PC-3 (cell line): ENCODE results near the gene TSPYL4. TPM values are rescaled to one million over a fixed set of nuclear protein-coding genes. Genes with fewer than 3 reads are reported as not detected.

Source experiments
- ATAC-seq: fragments of 200-7000 bp; cut with Tn5 transposase; 2 replicates; pipeline ENCODE4 v1.9.1; 2020; ENCODE audit warnings: mild to moderate bottlenecking, moderate library complexity
- BruUV-seq: library from RNA; stranded (reverse); fragments of 400-500 nt; replicated peaks from 2 replicates; lab custom pipeline; 2021; lab: Mats Ljungman, UMichigan
- CTCF ChIA-PET: fragments of 300-600 bp; sonication (Branson Sonifier 250); formaldehyde crosslinking; loops from one replicate; lab custom pipeline; 2022; ENCODE audit warnings: antibody characterized with exemption; lab: Charles Lee
- POLR2A ChIA-PET: fragments of 300-600 bp; sonication (Branson Sonifier 250); formaldehyde crosslinking; loops from one replicate; lab custom pipeline; 2022; ENCODE audit warnings: antibody characterized with exemption; ENCODE audit not compliant: unreplicated experiment; lab: Charles Lee
- DNase-seq: peaks from one replicate; pipeline ENCODE4 v3.0.0-alpha.2; 2015
- H2AFZ ChIP-seq: fragments of 300-600 bp; sonication (generic); 2 replicates; pipeline ENCODE4 v1.6.0; 2016; ENCODE audit warnings: antibody characterized with exemption, low read length
- H3F3A ChIP-seq: fragments of 300-600 bp; sonication (generic); one replicate; pipeline ENCODE4 v1.6.0; 2017; ENCODE audit warnings: antibody characterized with exemption, low read length, control low read depth, mild to moderate bottlenecking; ENCODE audit not compliant: unreplicated experiment
- H3K27ac ChIP-seq: fragments of 300-600 bp; sonication (generic); 2 replicates; pipeline ENCODE4 v1.5.1; 2016; ENCODE audit warnings: mild to moderate bottlenecking, low read length
- H3K27me3 ChIP-seq: fragments of 300-600 bp; sonication (generic); 2 replicates; pipeline ENCODE4 v1.6.1; 2016; ENCODE audit warnings: low read length, mixed read lengths
- H3K36me3 ChIP-seq: fragments of 300-600 bp; sonication (generic); 2 replicates; pipeline ENCODE4 v1.6.1; 2016; ENCODE audit warnings: low read depth, mixed run types, low read length, mixed read lengths
- H3K4me1 ChIP-seq: fragments of 300-600 bp; sonication (generic); 2 replicates; pipeline ENCODE4 v1.5.1; 2016; ENCODE audit warnings: low read length; ENCODE audit not compliant: insufficient read depth
- H3K4me2 ChIP-seq: fragments of 300-600 bp; sonication (generic); 2 replicates; pipeline ENCODE4 v1.6.0; 2016; ENCODE audit warnings: low read length
- H3K4me3 ChIP-seq: fragments of 300-600 bp; sonication (generic); 2 replicates; pipeline ENCODE4 v1.5.1; 2016; ENCODE audit warnings: mild to moderate bottlenecking, low read length, mixed read lengths
- H3K79me2 ChIP-seq: fragments of 300-600 bp; sonication (generic); 2 replicates; pipeline ENCODE4 v1.6.1; 2017; ENCODE audit warnings: low read length, mixed read lengths
- H3K9ac ChIP-seq: fragments of 300-600 bp; sonication (generic); 2 replicates; pipeline ENCODE4 v1.6.0; 2016; ENCODE audit warnings: mild to moderate bottlenecking, low read length
- H3K9me2 ChIP-seq: fragments of 300-600 bp; sonication (generic); replicated peaks from 2 replicates; pipeline ENCODE4 v1.6.1; 2016; ENCODE audit warnings: mixed run types, low read length, mixed read lengths
- H3K9me3 ChIP-seq: fragments of 300-600 bp; sonication (generic); 2 replicates; pipeline ENCODE4 v1.6.1; 2016; ENCODE audit warnings: low read length, mixed read lengths
- H4K20me1 ChIP-seq: fragments of 300-600 bp; sonication (generic); 2 replicates; pipeline ENCODE4 v1.6.1; 2016; ENCODE audit warnings: low read length, mixed read lengths
- CTCF ChIP-seq: fragments of 300-600 bp; sonication (generic); conservative IDR thresholded peaks from 2 replicates; pipeline ENCODE4 v1.5.1; 2017; ENCODE audit warnings: antibody characterized with exemption, low read depth, mild to moderate bottlenecking, low read length
- EZH2 ChIP-seq: fragments of 300-600 bp; sonication (generic); IDR thresholded peaks from one replicate; pipeline ENCODE4 v1.6.1; 2017; ENCODE audit warnings: antibody characterized with exemption, mild to moderate bottlenecking, low read length; ENCODE audit not compliant: unreplicated experiment
- EZH2phosphoT487 ChIP-seq: fragments of 300-600 bp; sonication (generic); IDR thresholded peaks from 2 replicates; pipeline ENCODE4 v1.6.1; 2018; ENCODE audit warnings: mild to moderate bottlenecking, antibody characterized with exemption, low read length, borderline replicate concordance
- intact Hi-C: fragments of 100-400 bp; cut with micrococcal nuclease; formaldehyde crosslinking; loops from 2 replicates; pipeline ENCODE4 v1.9.0; 2023
- total RNA-seq: library from RNA; depleted of rRNA; stranded (reverse); fragments of >200 nt; gene quantifications from 2 replicates; pipeline ENCODE4 v1.2.3, GENCODE V29; 2014

TSPYL4 gene
- total RNA-seq, 1 experiment from 2014 or later, result 8.0 TPM

- ATAC-seq (no peak), DNase-seq (no peak)
- Histone ChIP-seq H3K4me1 (no peaks in the 10 kb centered on the region), H3K9me3 (no peaks in the 10 kb centered on the region), H3K4me2 (no peak overlapping the region), H3K9ac (no peak overlapping the region), H3K27me3 (no peaks in the 10 kb centered on the region), H3K4me3 (no peak overlapping the region), H3F3A (no peaks in the 10 kb centered on the region), H4K20me1 (no peaks in the 10 kb centered on the region), H3K27ac (no peak overlapping the region), H3K79me2 (no peaks in the 10 kb centered on the region), H3K9me2 (no peaks in the 10 kb centered on the region), H2AFZ (no peak overlapping the region), H3K36me3 (no peaks in the 10 kb centered on the region)
- intact Hi-C loops, result no loop called here
- CTCF ChIA-PET, result no interaction called here
- TF ChIP-seq EZH2 (no peak), CTCF (no peak), EZH2phosphoT487 (no peak)
- no TSS peak for BruUV-seq
- POLR2A ChIA-PET, result no interaction called here
Measured at GRCh38 chr6:116221067-116221466, 32.8 kb downstream of the TSPYL4 start.

GRCh38 chr6:116218866-116219265 lies 35.0 kb downstream of the TSPYL4 start:
- ATAC-seq, result no peak
- DNase-seq, result no peak
- Histone ChIP-seq H3K4me3 (no peak overlapping the region), H3K9me2 (no peaks in the 10 kb centered on the region), H4K20me1 (no peaks in the 10 kb centered on the region), H3K4me1 (peaks cover 11% of the 10 kb centered on the region), H3K79me2 (no peaks in the 10 kb centered on the region), H3K36me3 (no peaks in the 10 kb centered on the region), H3K9me3 (no peaks in the 10 kb centered on the region), H2AFZ (no peak overlapping the region), H3K9ac (no peak overlapping the region), H3K27ac (no peak overlapping the region), H3K27me3 (no peaks in the 10 kb centered on the region), H3F3A (no peaks in the 10 kb centered on the region), H3K4me2 (no peak overlapping the region)
- ChIA-PET POLR2A (no interaction called here), CTCF (no interaction called here)
- BruUV-seq, result no TSS peak
- TF ChIP-seq CTCF (no peak), EZH2phosphoT487 (no peak), EZH2 (no peak)
- intact Hi-C loops, result loop anchor here (1.0 to 5.0 kb wide), 2 partner anchors 58 to 104 kb away; partner anchors contain the start of gene TSPYL1

- TF ChIP-seq CTCF (peak; percentile 59), EZH2phosphoT487 (no peak), EZH2 (no peak)
- DNase-seq (peak; percentile 60), ATAC-seq (no peak)
- no peaks in the 10 kb centered on the region for H3K9me2 ChIP-seq
- POLR2A ChIA-PET, result no interaction called here
- H3K4me1 ChIP-seq, result peaks cover 11% of the 10 kb centered on the region
- CTCF ChIA-PET, result interaction anchor here (1.0 kb wide), 1 partner anchor 51 kb away, joined by 4 read pairs; no protein-coding TSS in a partner anchor
- intact Hi-C loops, result loop anchor here (1.0 to 5.0 kb wide), 2 partner anchors 59 to 103 kb away; partner anchors contain the start of gene TSPYL1
- BruUV-seq, result no TSS peak
- no peaks in the 10 kb centered on the region for H3K79me2 ChIP-seq
- no peak overlapping the region for H3K27ac ChIP-seq
- H2AFZ ChIP-seq, result no peak overlapping the region
- H4K20me1 ChIP-seq, result no peaks in the 10 kb centered on the region
- no peaks in the 10 kb centered on the region for H3K27me3 ChIP-seq
- no peaks in the 10 kb centered on the region for H3K36me3 ChIP-seq
- no peaks in the 10 kb centered on the region for H3F3A ChIP-seq
- no peak overlapping the region for H3K9ac ChIP-seq
- H3K4me3 ChIP-seq, result no peak overlapping the region
- no peaks in the 10 kb centered on the region for H3K9me3 ChIP-seq
- no peak overlapping the region for H3K4me2 ChIP-seq
Measured at GRCh38 chr6:116218172-116218633, 35.7 kb downstream of the TSPYL4 start.
